Esophagus muscularis mucosa (tissue), 3 donors: ENCODE results near the gene TBX15.

Source experiments
- CTCF ChIP-seq, 3 experiments: fragments of 200-600 bp in 2 of 3; fragments of 450-650 bp in 1 of 3; sonication (generic) in 2 of 3; IDR thresholded peaks; one replicate each; pipeline ENCODE4 v1.5.1; 2017 to 2019; ENCODE audit warnings: antibody characterized with exemption in 3 of 3, mild to moderate bottlenecking in 2 of 3, moderate library complexity in 1 of 3
- POLR2A ChIP-seq: fragments of 450-650 bp; IDR thresholded peaks from one replicate; pipeline ENCODE4 v1.6.1; 2017; ENCODE audit warnings: antibody characterized with exemption, moderate library complexity, mild to moderate bottlenecking, low read depth

GRCh38 chr1:118900643-118901440 lies 87.3 kb downstream of the TBX15 start:
- TF ChIP-seq CTCF (IDR thresholded peaks at IDR 0.05) (no peak), POLR2A (no peak)
